CD8-positive, alpha-beta memory T cell (primary cell): ENCODE results near the gene BPIFA1. TPM values are rescaled to one million over a fixed set of nuclear protein-coding genes. Genes with fewer than 3 reads are reported as not detected.

Source experiments
- CTCF ChIA-PET: fragments of 350-600 bp; sonication (Branson Sonifier 250); formaldehyde crosslinking; loops from one replicate; lab custom pipeline; 2021; ENCODE audit warnings: antibody characterized with exemption; lab: Charles Lee
- POLR2A ChIA-PET: fragments of 350-600 bp; sonication (Branson Sonifier 250); formaldehyde crosslinking; loops from one replicate; lab custom pipeline; 2021; ENCODE audit warnings: antibody characterized with exemption; lab: Charles Lee
- DNase-seq, 5 donors: peaks; one replicate each; pipeline versions ENCODE4 v3.0.0 to v3.0.0-alpha.2; 2020 to 2022; ENCODE audit warnings: mixed read lengths in 1 of 5
- H3K27ac ChIP-seq: one replicate; pipeline ENCODE4 v1.7.0; 2013; ENCODE audit warnings: low read depth, mild to moderate bottlenecking, low read length, moderate library complexity
- H3K27me3 ChIP-seq: 2 replicates; pipeline ENCODE4 v1.7.0; 2013; ENCODE audit warnings: low read length, mild to moderate bottlenecking; ENCODE audit not compliant: insufficient read depth, poor library complexity, severe bottlenecking
- H3K36me3 ChIP-seq: 2 replicates; pipeline ENCODE4 v1.7.0; 2013; ENCODE audit warnings: mild to moderate bottlenecking, low read length, moderate library complexity; ENCODE audit not compliant: insufficient read depth
- H3K4me1 ChIP-seq: 2 replicates; pipeline ENCODE4 v1.7.0; 2013; ENCODE audit warnings: mild to moderate bottlenecking, low read length, moderate library complexity; ENCODE audit not compliant: insufficient read depth
- H3K4me3 ChIP-seq: 2 replicates; pipeline ENCODE4 v1.7.0; 2013; ENCODE audit warnings: mild to moderate bottlenecking, low read length
- H3K9me3 ChIP-seq: 2 replicates; pipeline ENCODE4 v1.7.0; 2013; ENCODE audit warnings: mild to moderate bottlenecking, low read length
- H3K27ac Mint-ChIP-seq, 8 donors: one replicate each; pipeline ENCODE4 v1.8.0; 2020 to 2021; ENCODE audit warnings: mixed read lengths in 8 of 8, mild to moderate bottlenecking in 6 of 8, inconsistent platforms in 3 of 8, moderate library complexity in 3 of 8
- H3K27me3 Mint-ChIP-seq, 2 donors: one replicate each; pipeline ENCODE4 v1.8.0; 2020 to 2021; ENCODE audit warnings: mixed read lengths in 2 of 2, mild to moderate bottlenecking in 1 of 2, moderate library complexity in 1 of 2
- H3K36me3 Mint-ChIP-seq, 3 donors: one replicate each; pipeline ENCODE4 v1.8.0; 2020 to 2021; ENCODE audit warnings: mixed read lengths in 3 of 3, inconsistent platforms in 1 of 3, mild to moderate bottlenecking in 1 of 3
- H3K4me1 Mint-ChIP-seq, 3 donors: one replicate each; pipeline ENCODE4 v1.8.0; 2020 to 2021; ENCODE audit warnings: mixed read lengths in 3 of 3, inconsistent platforms in 1 of 3, mild to moderate bottlenecking in 1 of 3
- H3K4me3 Mint-ChIP-seq, 7 donors: one replicate each; pipeline ENCODE4 v1.8.0; 2020 to 2021; ENCODE audit warnings: mixed read lengths in 7 of 7, mild to moderate bottlenecking in 6 of 7, moderate library complexity in 4 of 7, inconsistent platforms in 2 of 7
- H3K9me3 Mint-ChIP-seq, 5 donors: one replicate each; pipeline ENCODE4 v1.8.0; 2020 to 2022; ENCODE audit warnings: mixed read lengths in 5 of 5, mild to moderate bottlenecking in 3 of 5, moderate library complexity in 2 of 5, inconsistent platforms in 1 of 5
- polyA plus RNA-seq: library from polyadenylated mRNA; unstranded; fragments of 300-500 nt; fragmentation: Illumina TruSeq; gene quantifications from one replicate; pipeline ENCODE4 v1.2.3, GENCODE V29; 2021
- total RNA-seq, 2 experiments: library from RNA; stranded (reverse); gene quantifications; one replicate each; pipeline ENCODE4 v1.2.3, GENCODE V29; 2021

BPIFA1 gene
- total and polyA plus RNA-seq, 3 experiments from 2014 or later: not detected

GRCh38 chr20:33281550-33282146 is 45.9 kb downstream of the BPIFA1 start:
- Histone ChIP-seq H3K36me3 (no peaks in the 10 kb centered on the region), H3K4me1 (no peaks in the 10 kb centered on the region), H3K27ac (no peak overlapping the region), H3K27me3 (no peaks in the 10 kb centered on the region), H3K9me3 (no peaks in the 10 kb centered on the region), H3K4me3 (no peak overlapping the region)
- ChIA-PET CTCF (interaction anchor here (1.0 kb wide), 1 partner anchor 18 kb away, joined by 3 read pairs; no protein-coding TSS in a partner anchor), POLR2A (no interaction called here)
- no peaks in the 10 kb centered on the region for H3K4me1 Mint-ChIP-seq
- H3K4me3 Mint-ChIP-seq: no peak overlapping the region
- no peaks in the 10 kb centered on the region for H3K36me3 Mint-ChIP-seq
- DNase-seq: no peak
- peaks cover 20 to 39% of the 10 kb centered on the region in 2 donors for H3K27me3 Mint-ChIP-seq
- H3K27ac Mint-ChIP-seq: no peak overlapping the region
- H3K9me3 Mint-ChIP-seq: peaks cover 0 to 2% (median 0%) of the 10 kb centered on the region in 5 donors

GRCh38 chr20:33282196-33282934 is 46.6 kb downstream of the BPIFA1 start:
- Mint-ChIP-seq H3K4me1 (no peaks in the 10 kb centered on the region), H3K27ac (no peak overlapping the region), H3K27me3 (peaks cover 20 to 44% of the 10 kb centered on the region in 2 donors), H3K36me3 (no peaks in the 10 kb centered on the region), H3K4me3 (no peak overlapping the region), H3K9me3 (peaks cover 0 to 2% (median 0%) of the 10 kb centered on the region in 5 donors)
- Histone ChIP-seq H3K9me3 (no peaks in the 10 kb centered on the region), H3K27me3 (no peaks in the 10 kb centered on the region), H3K4me1 (no peaks in the 10 kb centered on the region), H3K27ac (no peak overlapping the region), H3K36me3 (no peaks in the 10 kb centered on the region), H3K4me3 (no peak overlapping the region)
- CTCF ChIA-PET: interaction anchor here (1.0 kb wide), 1 partner anchor 17 kb away, joined by 3 read pairs; no protein-coding TSS in a partner anchor
- POLR2A ChIA-PET: no interaction called here
- no peak for DNase-seq

GRCh38 chr20:33282991-33283555 is 47.3 kb downstream of the BPIFA1 start, which contains the start of gene BPIFB1:
Gene BPIFB1 (plus strand): TSS chr20:33283214. CDS start chr20:33286074, 2,860 bp downstream.
- no peaks in the 10 kb centered on the region for H3K4me1 ChIP-seq
- H3K4me1 Mint-ChIP-seq: no peaks in the 10 kb centered on the region
- H3K9me3 Mint-ChIP-seq: peaks cover 0 to 2% (median 0%) of the 10 kb centered on the region in 5 donors
- POLR2A ChIA-PET: no interaction called here
- H3K27me3 Mint-ChIP-seq: peaks cover 21 to 42% of the 10 kb centered on the region in 2 donors
- no peak within 1 kb of the TSS for H3K27ac Mint-ChIP-seq
- H3K9me3 ChIP-seq: no peaks in the 10 kb centered on the region
- DNase-seq: no peak
- CTCF ChIA-PET: no interaction called here
- H3K36me3 ChIP-seq: no peaks in the 10 kb centered on the region
- H3K27ac ChIP-seq: no peak within 1 kb of the TSS
- no peak within 1 kb of the TSS for H3K4me3 ChIP-seq
- H3K36me3 Mint-ChIP-seq: no peaks in the 10 kb centered on the region
- no peak within 1 kb of the TSS for H3K4me3 Mint-ChIP-seq
- no peaks in the 10 kb centered on the region for H3K27me3 ChIP-seq

GRCh38 chr20:33284284-33284683 is 48.5 kb downstream of the BPIFA1 start:
- no peaks in the 10 kb centered on the region for H3K4me1 ChIP-seq
- H3K4me1 Mint-ChIP-seq: no peaks in the 10 kb centered on the region
- H3K9me3 Mint-ChIP-seq: peaks cover 0 to 2% (median 0%) of the 10 kb centered on the region in 5 donors
- DNase-seq: no peak
- CTCF ChIA-PET: interaction anchor here (0.9 kb wide), 1 partner anchor 13 kb away, joined by 3 read pairs; no protein-coding TSS in a partner anchor
- no peaks in the 10 kb centered on the region for H3K9me3 ChIP-seq
- no peaks in the 10 kb centered on the region for H3K36me3 ChIP-seq
- H3K27ac ChIP-seq: no peak overlapping the region
- POLR2A ChIA-PET: no interaction called here
- no peak overlapping the region for H3K4me3 ChIP-seq
- H3K4me3 Mint-ChIP-seq: no peak overlapping the region
- H3K27me3 ChIP-seq: no peaks in the 10 kb centered on the region
- no peaks in the 10 kb centered on the region for H3K36me3 Mint-ChIP-seq
- peaks cover 21 to 41% of the 10 kb centered on the region in 2 donors for H3K27me3 Mint-ChIP-seq
- H3K27ac Mint-ChIP-seq: no peak overlapping the region

- Histone ChIP-seq H3K9me3 (no peaks in the 10 kb centered on the region), H3K4me3 (no peak overlapping the region), H3K4me1 (no peaks in the 10 kb centered on the region), H3K27me3 (no peaks in the 10 kb centered on the region), H3K36me3 (no peaks in the 10 kb centered on the region), H3K27ac (no peak overlapping the region)
- no peak overlapping the region for H3K27ac Mint-ChIP-seq
- no peak overlapping the region for H3K4me3 Mint-ChIP-seq
- no peaks in the 10 kb centered on the region for H3K36me3 Mint-ChIP-seq
- CTCF ChIA-PET: interaction anchor here (0.9 kb wide), 1 partner anchor 14 kb away, joined by 3 read pairs; no protein-coding TSS in a partner anchor
- peaks cover 19 to 37% of the 10 kb centered on the region in 2 donors for H3K27me3 Mint-ChIP-seq
- no peaks in the 10 kb centered on the region for H3K4me1 Mint-ChIP-seq
- peaks cover 0 to 2% (median 0%) of the 10 kb centered on the region in 5 donors for H3K9me3 Mint-ChIP-seq
- no peak for DNase-seq
- POLR2A ChIA-PET: no interaction called here
Measured at GRCh38 chr20:33284937-33285336, 49.1 kb downstream of the BPIFA1 start.

- ChIA-PET CTCF (no interaction called here), POLR2A (no interaction called here)
- no peak for DNase-seq
- Histone ChIP-seq H3K27me3 (no peaks in the 10 kb centered on the region), H3K4me3 (no peak overlapping the region), H3K4me1 (no peaks in the 10 kb centered on the region), H3K27ac (no peak overlapping the region), H3K36me3 (no peaks in the 10 kb centered on the region), H3K9me3 (no peaks in the 10 kb centered on the region)
- Mint-ChIP-seq H3K9me3 (peaks cover 0 to 2% (median 0%) of the 10 kb centered on the region in 5 donors), H3K4me1 (no peaks in the 10 kb centered on the region), H3K4me3 (no peak overlapping the region), H3K27ac (no peak overlapping the region), H3K36me3 (no peaks in the 10 kb centered on the region), H3K27me3 (peaks cover 17 to 32% of the 10 kb centered on the region in 2 donors)
Measured at GRCh38 chr20:33285861-33286495, 50.2 kb downstream of the BPIFA1 start.

- Mint-ChIP-seq H3K4me3 (no peak overlapping the region), H3K4me1 (no peaks in the 10 kb centered on the region), H3K27ac (no peak overlapping the region), H3K27me3 (peaks cover 20 to 39% of the 10 kb centered on the region in 2 donors), H3K9me3 (peaks cover 0 to 2% (median 0%) of the 10 kb centered on the region in 5 donors), H3K36me3 (no peaks in the 10 kb centered on the region)
- no peaks in the 10 kb centered on the region for H3K27me3 ChIP-seq
- ChIA-PET POLR2A (no interaction called here), CTCF (interaction anchor here (1.7 kb wide), 1 partner anchor 386 kb away, joined by 6 read pairs; no protein-coding TSS in a partner anchor)
- H3K36me3 ChIP-seq: no peaks in the 10 kb centered on the region
- H3K4me3 ChIP-seq: no peak overlapping the region
- no peak overlapping the region for H3K27ac ChIP-seq
- DNase-seq: no peak
- H3K4me1 ChIP-seq: no peaks in the 10 kb centered on the region
- H3K9me3 ChIP-seq: no peaks in the 10 kb centered on the region
Measured at GRCh38 chr20:33287884-33288283, 52.1 kb downstream of the BPIFA1 start.
